HL-60 (cell line): ENCODE measurements around the gene KBTBD3.

Experiments used
- DNase-seq, 2 experiments: peaks; one replicate each; pipeline ENCODE4 v3.0.0-alpha.2; 2010 to 2020; ENCODE audit warnings: low read depth in 1 of 2, low spot score in 1 of 2
- H3K27ac ChIP-seq: fragments of 250-450 bp; sonication (Bioruptor Pico); replicated peaks from 2 replicates; pipeline ENCODE4 v1.5.1; 2020; ENCODE audit warnings: mild to moderate bottlenecking, moderate library complexity
- H3K27me3 ChIP-seq: fragments of 250-450 bp; sonication (Bioruptor Pico); 2 replicates; pipeline ENCODE4 v1.5.1; 2021; ENCODE audit warnings: mild to moderate bottlenecking, moderate library complexity; ENCODE audit not compliant: insufficient read depth, poor library complexity, severe bottlenecking
- H3K4me3 ChIP-seq: replicated peaks from 2 replicates; pipeline ENCODE4 v1.5.1; 2011; ENCODE audit warnings: mild to moderate bottlenecking, control low read depth, low read length; ENCODE audit not compliant: insufficient read depth
- CTCF ChIP-seq: IDR thresholded peaks from one replicate; pipeline ENCODE4 v1.5.1; 2011; ENCODE audit warnings: low read length, control low read depth, inconsistent platforms; ENCODE audit not compliant: insufficient read depth
- GABPA ChIP-seq: IDR thresholded peaks from 2 replicates; pipeline ENCODE4 v1.6.1; 2012; ENCODE audit warnings: low read depth
- POLR2AphosphoS5 ChIP-seq: IDR thresholded peaks from 2 replicates; pipeline ENCODE4 v1.6.1; 2012; ENCODE audit warnings: low read depth
- REST ChIP-seq: IDR thresholded peaks from 2 replicates; pipeline ENCODE4 v1.6.1; 2012; ENCODE audit warnings: low read depth; ENCODE audit not compliant: insufficient replicate concordance
- SPI1 ChIP-seq: IDR thresholded peaks from 2 replicates; pipeline ENCODE4 v1.6.1; 2012; ENCODE audit warnings: low read depth, mild to moderate bottlenecking, borderline replicate concordance

KBTBD3 gene

DNA sequence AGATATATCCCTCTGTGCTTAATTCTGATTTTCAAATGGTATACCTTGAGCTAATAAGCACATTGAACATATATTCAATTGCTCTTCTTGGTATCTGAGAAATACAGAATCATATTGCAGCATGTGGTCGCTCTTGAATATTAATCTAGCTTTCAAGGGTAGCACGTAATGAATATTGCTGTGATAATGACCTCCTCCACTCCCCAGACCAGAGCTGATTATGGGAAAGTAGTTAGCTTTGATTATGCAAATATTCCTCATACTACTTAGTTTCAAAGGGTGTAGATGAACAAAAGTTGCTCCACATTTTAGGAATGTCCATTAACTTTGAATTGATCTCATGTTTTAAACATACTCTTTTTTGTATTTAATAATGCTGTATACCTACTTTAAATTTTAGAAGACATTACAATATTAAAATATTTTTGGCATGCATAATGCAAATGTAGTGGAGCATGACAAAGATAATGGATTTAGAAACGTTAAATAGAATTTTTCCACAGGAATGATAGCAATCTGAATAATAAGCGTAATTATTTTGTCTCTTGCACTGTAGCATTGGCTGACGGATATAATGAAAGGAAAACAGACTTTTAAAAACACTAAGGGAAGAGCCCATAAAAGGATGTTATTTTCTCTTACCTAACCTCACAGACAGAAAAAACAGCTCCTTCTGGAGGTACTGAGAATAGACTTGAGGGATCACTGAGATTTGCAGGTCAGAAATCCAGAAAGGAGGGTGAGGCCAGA is 27.2 kb downstream of the KBTBD3 start:
- H3K27ac ChIP-seq = no peak overlapping the region
- no peaks in the 10 kb centered on the region for H3K27me3 ChIP-seq
- no peak for DNase-seq
- H3K4me3 ChIP-seq = no peak overlapping the region
- TF ChIP-seq POLR2AphosphoS5 = no peak
- TF ChIP-seq CTCF = no peak
- TF ChIP-seq SPI1 = no peak
- no peak for TF ChIP-seq GABPA
- no peak for TF ChIP-seq REST

GRCh38 chr11:106047631-106048030 is 29.5 kb downstream of the KBTBD3 start:
- H3K27ac ChIP-seq = no peak overlapping the region
- no peak overlapping the region for H3K4me3 ChIP-seq
- no peak for DNase-seq
- H3K27me3 ChIP-seq = no peaks in the 10 kb centered on the region
- no peak for TF ChIP-seq POLR2AphosphoS5
- no peak for TF ChIP-seq REST
- TF ChIP-seq GABPA = no peak
- TF ChIP-seq CTCF = no peak
- TF ChIP-seq SPI1 = no peak

GRCh38 chr11:106043540-106043939 is 33.6 kb downstream of the KBTBD3 start:
- TF ChIP-seq POLR2AphosphoS5 = no peak
- no peaks in the 10 kb centered on the region for H3K27me3 ChIP-seq

GRCh38 chr11:106032861-106033260 is 44.3 kb downstream of the KBTBD3 start:
- no peak overlapping the region for H3K27ac ChIP-seq
- H3K27me3 ChIP-seq = no peaks in the 10 kb centered on the region
- H3K4me3 ChIP-seq = no peak overlapping the region
- DNase-seq = no peak
- TF ChIP-seq GABPA (no peak), POLR2AphosphoS5 (no peak), REST (no peak), CTCF (no peak), SPI1 (no peak)

More at GRCh38 chr11:106043540-106043939, 33.6 kb downstream of the KBTBD3 start:
- Histone ChIP-seq H3K27ac (no peak overlapping the region), H3K4me3 (no peak overlapping the region)
- no peak for DNase-seq
